H9 (cell line): ENCODE results near the gene TBC1D12. TPM values are rescaled to one million over a fixed set of nuclear protein-coding genes. Genes with fewer than 3 reads are reported as not detected.

Source experiments
- DNase-seq: peaks from one replicate; pipeline ENCODE4 v3.0.0-alpha.2; 2017
- H2AFZ ChIP-seq: one replicate; pipeline ENCODE4 v1.6.1; 2013; ENCODE audit warnings: mild to moderate bottlenecking, low read length, control low read depth, moderate library complexity
- H2AK5ac ChIP-seq: 2 replicates; pipeline ENCODE4 v1.6.1; 2013; ENCODE audit warnings: low read length, control low read depth, mixed read lengths; ENCODE audit not compliant: insufficient read length
- H2BK120ac ChIP-seq: one replicate; pipeline ENCODE4 v1.6.1; 2013; ENCODE audit warnings: low read depth, mild to moderate bottlenecking, low read length, control low read depth, inconsistent platforms; ENCODE audit not compliant: poor library complexity, severe bottlenecking
- H2BK12ac ChIP-seq: 2 replicates; pipeline ENCODE4 v1.6.1; 2013; ENCODE audit warnings: low read length, control low read depth, mixed read lengths, low read depth; ENCODE audit not compliant: insufficient read length
- H2BK15ac ChIP-seq: 2 replicates; pipeline ENCODE4 v1.6.1; 2013; ENCODE audit warnings: low read depth, low read length, control low read depth
- H2BK20ac ChIP-seq: one replicate; pipeline ENCODE4 v1.6.1; 2013; ENCODE audit warnings: low read depth, mild to moderate bottlenecking, low read length, control low read depth, inconsistent platforms; ENCODE audit not compliant: poor library complexity, severe bottlenecking
- H2BK5ac ChIP-seq: 2 replicates; pipeline ENCODE4 v1.6.1; 2013; ENCODE audit warnings: low read length, control low read depth, mixed read lengths; ENCODE audit not compliant: insufficient read length
- H3K14ac ChIP-seq: 2 replicates; pipeline ENCODE4 v1.6.1; 2013; ENCODE audit warnings: low read length, control low read depth; ENCODE audit not compliant: insufficient read depth
- H3K18ac ChIP-seq: 2 replicates; pipeline ENCODE4 v1.6.1; 2013; ENCODE audit warnings: low read depth, mild to moderate bottlenecking, mixed read lengths, low read length, control low read depth; ENCODE audit not compliant: insufficient read length
- H3K23ac ChIP-seq: 2 replicates; pipeline ENCODE4 v1.6.1; 2013; ENCODE audit warnings: low read length, control low read depth, mixed read lengths, low read depth; ENCODE audit not compliant: insufficient read length
- H3K23me2 ChIP-seq: 2 replicates; pipeline ENCODE4 v1.6.1; 2013; ENCODE audit warnings: low read depth, mild to moderate bottlenecking, mixed read lengths, low read length, control low read depth; ENCODE audit not compliant: insufficient read length, poor library complexity, severe bottlenecking
- H3K27ac ChIP-seq: 2 replicates; pipeline ENCODE4 v1.5.1; 2013; ENCODE audit warnings: low read length, control low read depth, mixed read lengths, low read depth; ENCODE audit not compliant: insufficient read length
- H3K27me3 ChIP-seq: 2 replicates; pipeline ENCODE4 v1.6.1; 2013; ENCODE audit warnings: low read length, control low read depth, inconsistent platforms; ENCODE audit not compliant: insufficient read depth
- H3K4ac ChIP-seq: 2 replicates; pipeline ENCODE4 v1.6.1; 2013; ENCODE audit warnings: low read depth, mild to moderate bottlenecking, control low read depth, inconsistent platforms, low read length, moderate library complexity
- H3K4me1 ChIP-seq: 2 replicates; pipeline ENCODE4 v1.6.1; 2013; ENCODE audit warnings: low read length, control low read depth, inconsistent platforms; ENCODE audit not compliant: insufficient read depth
- H3K4me2 ChIP-seq: 2 replicates; pipeline ENCODE4 v1.6.1; 2013; ENCODE audit warnings: low read length, control low read depth, mixed read lengths; ENCODE audit not compliant: insufficient read length, insufficient read depth
- H3K56ac ChIP-seq: 2 replicates; pipeline ENCODE4 v1.6.1; 2013; ENCODE audit warnings: low read depth, mild to moderate bottlenecking, mixed read lengths, low read length, control low read depth; ENCODE audit not compliant: insufficient read length
- H3K79me1 ChIP-seq: 2 replicates; pipeline ENCODE4 v1.6.1; 2013; ENCODE audit warnings: low read depth, mild to moderate bottlenecking, moderate library complexity, low read length, control low read depth, inconsistent platforms; ENCODE audit not compliant: insufficient read depth, poor library complexity, severe bottlenecking
- H3K79me2 ChIP-seq: 2 replicates; pipeline ENCODE4 v1.6.1; 2013; ENCODE audit warnings: low read length, control low read depth, inconsistent platforms; ENCODE audit not compliant: insufficient read depth
- H3K9ac ChIP-seq: 2 replicates; pipeline ENCODE4 v1.6.1; 2013; ENCODE audit warnings: low read length, control low read depth, mixed read lengths; ENCODE audit not compliant: insufficient read length; ENCODE audit errors: extremely low read depth
- H3K9me3 ChIP-seq: one replicate; pipeline ENCODE4 v1.6.1; 2013; ENCODE audit warnings: low read depth, low read length, inconsistent platforms; ENCODE audit not compliant: control insufficient read depth
- H3T11ph ChIP-seq: one replicate; pipeline ENCODE4 v1.6.1; 2013; ENCODE audit warnings: mild to moderate bottlenecking, low read length, control low read depth, inconsistent platforms
- H4K20me1 ChIP-seq: one replicate; pipeline ENCODE4 v1.6.1; 2013; ENCODE audit not compliant: control insufficient read depth, insufficient read length, insufficient read depth
- H4K5ac ChIP-seq: 2 replicates; pipeline ENCODE4 v1.6.1; 2013; ENCODE audit warnings: low read depth, mild to moderate bottlenecking, mixed read lengths, low read length, control low read depth; ENCODE audit not compliant: insufficient read length
- H4K8ac ChIP-seq: replicated peaks from 2 replicates; pipeline ENCODE4 v1.6.1; 2013; ENCODE audit warnings: low read length, control low read depth, mixed read lengths, low read depth; ENCODE audit not compliant: insufficient read length
- H4K91ac ChIP-seq: 2 replicates; pipeline ENCODE4 v1.6.1; 2013; ENCODE audit warnings: low read depth, mild to moderate bottlenecking, moderate library complexity, mixed read lengths, low read length, control low read depth; ENCODE audit not compliant: insufficient read length
- H3K27ac Mint-ChIP-seq, 3 experiments: 2 replicates in 2 of 3; 3 replicates in 1 of 3; pipeline ENCODE4 v1.8.0; 2020 to 2021; ENCODE audit warnings: mixed read lengths in 3 of 3, mild to moderate bottlenecking in 1 of 3, moderate library complexity in 1 of 3
- H3K27me3 Mint-ChIP-seq: 2 replicates; pipeline ENCODE4 v1.8.0; 2021; ENCODE audit warnings: low read depth, mild to moderate bottlenecking, moderate library complexity, mixed read lengths
- H3K36me3 Mint-ChIP-seq, 3 experiments: 2 replicates in 2 of 3; 3 replicates in 1 of 3; pipeline ENCODE4 v1.8.0; 2020 to 2021; ENCODE audit warnings: low read depth in 3 of 3, mixed read lengths in 3 of 3; ENCODE audit not compliant: insufficient read depth in 1 of 3
- H3K4me1 Mint-ChIP-seq, 2 experiments: 2 replicates each; pipeline ENCODE4 v1.8.0; 2020; ENCODE audit warnings: mixed read lengths in 2 of 2
- H3K4me3 Mint-ChIP-seq, 2 experiments: 2 replicates in 1 of 2; 3 replicates in 1 of 2; pipeline ENCODE4 v1.8.0; 2020 to 2021; ENCODE audit warnings: mild to moderate bottlenecking in 2 of 2, mixed read lengths in 2 of 2, moderate library complexity in 1 of 2
- H3K9me3 Mint-ChIP-seq, 2 experiments: 2 replicates in 1 of 2; 3 replicates in 1 of 2; pipeline ENCODE4 v1.8.0; 2020; ENCODE audit warnings: mild to moderate bottlenecking in 2 of 2, mixed read lengths in 2 of 2, moderate library complexity in 1 of 2
- CTCF ChIP-seq: fragments of 200-600 bp; sonication (generic); conservative IDR thresholded peaks from 3 replicates; pipeline ENCODE4 v1.8.0; 2021; ENCODE audit warnings: antibody characterized with exemption, mild to moderate bottlenecking
- WGBS: extraction: QIAGEN DNeasy Blood & Tissue Kit; methylation state at CpG from one replicate; pipeline ENCODE4 v1.1.7; 2013; ENCODE audit warnings: missing lambda C conversion rate, low lambda C conversion rate, mixed read lengths; ENCODE audit not compliant: insufficient read length; ENCODE audit errors: extremely low coverage; 5-methylcytosine and 5-hydroxymethylcytosine counted together
- total RNA-seq: library from RNA; stranded (reverse); gene quantifications from 2 replicates; pipeline ENCODE4 v1.2.1, GENCODE V29; 2021

Gene TBC1D12
- total RNA-seq, 1 experiment from 2014 or later, result 2.0 TPM

- Mint-ChIP-seq H3K4me3 (no peak overlapping the region), H3K9me3 (peaks cover 10 to 14% of the 10 kb centered on the region in 2 experiments), H3K4me1 (no peaks in the 10 kb centered on the region), H3K27me3 (no peaks in the 10 kb centered on the region), H3K36me3 (peaks cover 0 to 5% (median 3%) of the 10 kb centered on the region in 3 experiments; a peak in 3 of 7 replicates), H3K27ac (no peak overlapping the region)
- Histone ChIP-seq H2BK20ac (no peak overlapping the region), H3K56ac (no peak overlapping the region), H4K8ac (no peak overlapping the region), H2BK12ac (no peak overlapping the region), H2BK5ac (no peak overlapping the region), H2AK5ac (no peak overlapping the region), H3K4ac (no peak overlapping the region), H2BK15ac (no peak overlapping the region), H4K5ac (no peak overlapping the region), H3T11ph (no peak overlapping the region), H3K4me1 (no peaks in the 10 kb centered on the region), H3K23me2 (no peaks in the 10 kb centered on the region), H3K79me1 (no peaks in the 10 kb centered on the region), H4K91ac (no peak overlapping the region), H3K18ac (no peak overlapping the region), H2AFZ (no peak overlapping the region), H3K9ac (no peak overlapping the region), H2BK120ac (no peak overlapping the region), H4K20me1 (no peaks in the 10 kb centered on the region), H3K4me2 (no peak overlapping the region), H3K79me2 (no peaks in the 10 kb centered on the region), H3K27ac (no peak overlapping the region), H3K14ac (no peak overlapping the region; the same call in 1 of the 2 replicates), H3K9me3 (no peaks in the 10 kb centered on the region), H3K27me3 (no peaks in the 10 kb centered on the region), H3K23ac (no peak overlapping the region)
- DNase-seq, result peak; percentile 50
- no peak for TF ChIP-seq CTCF
- WGBS, result no CpG with 5 or more reads among the region's 4 CpGs
These were observed 37.0 kb downstream of the TBC1D12 start for GRCh38 chr10:94439275-94439861.
